ENCODE results near the gene FAM149B1.

- TF ChIP-seq, protein P1, sequence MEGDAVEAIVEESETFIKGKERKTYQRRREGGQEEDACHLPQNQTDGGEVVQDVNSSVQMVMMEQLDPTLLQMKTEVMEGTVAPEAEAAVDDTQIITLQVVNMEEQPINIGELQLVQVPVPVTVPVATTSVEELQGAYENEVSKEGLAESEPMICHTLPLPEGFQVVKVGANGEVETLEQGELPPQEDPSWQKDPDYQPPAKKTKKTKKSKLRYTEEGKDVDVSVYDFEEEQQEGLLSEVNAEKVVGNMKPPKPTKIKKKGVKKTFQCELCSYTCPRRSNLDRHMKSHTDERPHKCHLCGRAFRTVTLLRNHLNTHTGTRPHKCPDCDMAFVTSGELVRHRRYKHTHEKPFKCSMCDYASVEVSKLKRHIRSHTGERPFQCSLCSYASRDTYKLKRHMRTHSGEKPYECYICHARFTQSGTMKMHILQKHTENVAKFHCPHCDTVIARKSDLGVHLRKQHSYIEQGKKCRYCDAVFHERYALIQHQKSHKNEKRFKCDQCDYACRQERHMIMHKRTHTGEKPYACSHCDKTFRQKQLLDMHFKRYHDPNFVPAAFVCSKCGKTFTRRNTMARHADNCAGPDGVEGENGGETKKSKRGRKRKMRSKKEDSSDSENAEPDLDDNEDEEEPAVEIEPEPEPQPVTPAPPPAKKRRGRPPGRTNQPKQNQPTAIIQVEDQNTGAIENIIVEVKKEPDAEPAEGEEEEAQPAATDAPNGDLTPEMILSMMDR (IDR thresholded peaks at IDR 0.05): no peak
- TF ChIP-seq POLR2A (IDR thresholded peaks at IDR 0.05): no peak
These were observed 48.5 kb upstream of the FAM149B1 start for GRCh38 chr10:73119457-73119856.
